ACC112 (cell line): ENCODE measurements around the gene GOLGA8G.
"Not testable (repeated sequence)": the region's sequence is repeated elsewhere in the genome, so short reads cannot be mapped to it uniquely, and the experiment has no call there.

Experiments
- H2AFZ ChIP-seq: fragments of 200-600 bp; sonication (generic); one replicate; pipeline ENCODE4 v1.6.0; 2017; ENCODE audit warnings: antibody characterized with exemption, low read length; ENCODE audit not compliant: unreplicated experiment
- H3K27ac ChIP-seq: fragments of 200-600 bp; sonication (generic); 2 replicates; pipeline ENCODE4 v1.5.1; 2014; ENCODE audit warnings: low read depth, mild to moderate bottlenecking, antibody characterized with exemption, low read length, moderate library complexity
- H3K27me3 ChIP-seq: fragments of 200-600 bp; sonication (generic); 2 replicates; pipeline ENCODE4 v1.6.1; 2014; ENCODE audit warnings: mild to moderate bottlenecking, antibody characterized with exemption, low read length, moderate library complexity, mixed read lengths; ENCODE audit not compliant: insufficient read depth
- H3K36me3 ChIP-seq: fragments of 200-600 bp; sonication (generic); 2 replicates; pipeline ENCODE4 v1.6.1; 2016; ENCODE audit warnings: mild to moderate bottlenecking, antibody characterized with exemption, low read length, moderate library complexity, mixed read lengths; ENCODE audit not compliant: insufficient read depth
- H3K4me1 ChIP-seq: fragments of 200-600 bp; sonication (generic); one replicate; pipeline ENCODE4 v1.6.1; 2016; ENCODE audit warnings: low read length, mixed read lengths; ENCODE audit not compliant: insufficient read depth, unreplicated experiment, control insufficient read depth
- H3K4me3 ChIP-seq: fragments of 200-600 bp; sonication (generic); 2 replicates; pipeline ENCODE4 v1.5.1; 2014; ENCODE audit warnings: mild to moderate bottlenecking, low read depth, low read length
- H3K79me2 ChIP-seq: fragments of 200-600 bp; sonication (generic); one replicate; pipeline ENCODE4 v1.6.0; 2016; ENCODE audit warnings: low read length; ENCODE audit not compliant: control insufficient read depth, unreplicated experiment, insufficient read depth

GOLGA8G gene, protein sequence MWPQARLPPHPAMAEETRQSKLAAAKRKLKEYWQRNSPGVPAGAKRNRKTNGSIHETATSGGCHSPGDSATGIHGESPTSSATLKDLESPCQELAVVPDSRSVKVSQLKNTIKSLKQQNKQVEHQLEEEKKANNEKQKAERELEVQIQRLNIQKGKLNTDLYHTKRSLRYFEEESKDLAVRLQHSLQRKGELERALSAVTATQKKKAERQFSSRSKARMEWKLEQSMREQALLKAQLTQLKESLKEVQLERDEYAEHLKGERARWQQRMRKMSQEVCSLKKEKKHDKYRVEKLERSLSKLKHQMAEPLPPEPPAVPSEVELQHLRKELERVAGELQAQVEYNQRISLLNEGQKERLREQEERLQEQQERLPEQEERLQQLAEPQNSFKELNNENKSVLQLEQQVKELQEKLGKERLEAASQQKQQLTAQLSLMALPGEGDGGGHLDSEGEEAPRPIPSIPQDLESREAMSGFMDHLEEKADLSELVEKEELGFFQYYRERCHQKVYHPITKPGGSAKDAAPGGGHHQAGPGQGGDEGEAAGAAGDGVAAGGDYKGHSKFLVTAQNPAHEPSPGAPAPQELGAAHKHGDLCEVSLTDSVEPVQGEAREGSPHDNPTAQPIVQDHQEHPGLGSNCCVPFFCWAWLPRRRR

DNA sequence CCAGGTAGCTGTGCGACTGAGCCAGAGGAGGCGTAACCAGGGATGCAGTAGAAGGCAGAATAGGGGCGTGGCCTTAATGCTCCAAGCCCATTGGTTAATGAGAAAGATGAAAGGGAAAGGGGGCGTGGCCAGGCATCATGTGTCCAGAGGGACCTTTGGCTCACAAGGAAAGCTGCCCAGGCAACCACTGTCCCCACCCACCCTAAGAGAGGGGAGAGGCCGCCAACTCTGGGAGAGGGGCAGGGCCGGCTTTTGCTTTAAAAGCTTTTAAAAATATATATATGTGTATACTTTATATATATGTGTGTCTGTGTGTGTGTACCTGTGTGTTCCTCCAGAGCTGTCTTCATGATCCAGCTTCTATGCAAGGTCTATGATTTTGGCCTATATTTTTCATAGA, at the start of gene GOLGA8G:
Gene GOLGA8G (minus strand): TSS at position 18 of the 400 bp plus-strand sequence. CDS start 62 bp downstream, outside the sequence.
- H2AFZ ChIP-seq, H3K4me1 ChIP-seq, H3K27ac ChIP-seq, H3K4me3 ChIP-seq, H3K27me3 ChIP-seq, H3K36me3 ChIP-seq, H3K79me2 ChIP-seq: not testable (repeated sequence)

DNA sequence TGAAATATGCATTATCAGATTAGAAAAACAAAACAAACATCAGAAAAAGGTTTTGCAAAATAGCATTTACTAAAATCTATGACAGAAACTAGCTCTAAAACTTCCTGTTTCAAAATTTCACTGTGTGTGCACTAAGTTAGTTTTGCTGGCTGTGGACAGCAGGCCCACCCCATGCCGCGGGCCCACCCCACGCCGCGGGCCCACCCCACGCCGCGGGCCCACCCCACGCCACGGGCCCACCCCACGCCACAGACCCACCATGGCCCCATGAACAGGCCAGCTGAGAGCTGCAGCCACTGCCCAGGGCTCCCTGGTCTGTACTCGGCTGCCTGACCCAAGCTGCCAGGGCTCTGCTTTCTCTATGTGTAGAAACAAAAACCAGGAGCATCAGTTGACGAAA, 40.6 kb upstream of the GOLGA8G start:
- H3K79me2 ChIP-seq, H3K27me3 ChIP-seq, H3K27ac ChIP-seq, H3K4me1 ChIP-seq, H3K36me3 ChIP-seq, H2AFZ ChIP-seq, H3K4me3 ChIP-seq: not testable (repeated sequence)

DNA sequence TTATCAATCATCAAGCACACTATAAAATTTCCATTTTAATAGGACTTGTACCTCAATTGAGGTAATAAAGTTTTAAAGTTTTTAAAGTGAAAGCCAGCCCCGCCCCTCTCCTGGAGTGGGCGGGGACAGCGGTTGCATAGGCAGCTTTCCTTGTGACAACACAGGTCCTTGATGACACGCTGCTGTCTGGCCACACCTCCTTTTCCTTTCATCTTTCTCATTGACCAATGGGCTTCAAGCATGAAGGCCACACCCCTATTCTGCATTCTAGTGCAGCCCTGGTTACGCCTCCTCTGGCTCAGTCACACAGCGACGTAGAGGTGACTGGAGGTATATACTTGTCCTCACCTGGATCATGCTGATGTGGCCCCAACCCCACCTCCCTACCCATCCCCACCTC, 20.5 kb upstream of the GOLGA8G start, which contains the start of gene GOLGA6L25:
Gene GOLGA6L25 (plus strand): TSS at position 301 of the 400 bp plus-strand sequence. CDS start 61 bp downstream, at position 362.
- H3K27me3 ChIP-seq, H3K27ac ChIP-seq, H3K79me2 ChIP-seq: not testable (repeated sequence)

DNA sequence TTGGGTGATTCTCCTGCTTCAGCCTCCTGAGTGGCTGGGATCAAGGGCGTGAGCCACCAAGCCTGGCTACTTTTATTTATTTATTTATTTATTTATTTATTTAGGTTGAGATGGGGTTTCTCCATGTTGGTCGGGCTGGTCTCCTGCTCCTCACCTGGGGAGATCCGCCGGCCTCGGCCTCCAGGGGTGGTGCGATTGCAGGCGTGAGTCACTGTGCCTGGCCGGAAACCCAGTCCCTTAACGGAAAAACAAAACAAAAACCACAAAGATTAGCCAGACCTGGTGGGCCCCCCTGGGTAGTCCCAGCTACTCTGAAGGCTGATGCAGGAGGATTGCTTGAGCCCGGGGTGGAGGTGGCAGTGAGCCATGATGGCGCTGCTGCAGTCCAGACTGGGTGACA, 17.6 kb downstream of the GOLGA8G start:
- not testable (repeated sequence) for H3K27me3 ChIP-seq

More for the DNA sequence above, 20.5 kb upstream of the GOLGA8G start, which contains the start of gene GOLGA6L25:
- H3K4me1 ChIP-seq, H3K4me3 ChIP-seq, H3K36me3 ChIP-seq, H2AFZ ChIP-seq: not testable (repeated sequence)

DNA sequence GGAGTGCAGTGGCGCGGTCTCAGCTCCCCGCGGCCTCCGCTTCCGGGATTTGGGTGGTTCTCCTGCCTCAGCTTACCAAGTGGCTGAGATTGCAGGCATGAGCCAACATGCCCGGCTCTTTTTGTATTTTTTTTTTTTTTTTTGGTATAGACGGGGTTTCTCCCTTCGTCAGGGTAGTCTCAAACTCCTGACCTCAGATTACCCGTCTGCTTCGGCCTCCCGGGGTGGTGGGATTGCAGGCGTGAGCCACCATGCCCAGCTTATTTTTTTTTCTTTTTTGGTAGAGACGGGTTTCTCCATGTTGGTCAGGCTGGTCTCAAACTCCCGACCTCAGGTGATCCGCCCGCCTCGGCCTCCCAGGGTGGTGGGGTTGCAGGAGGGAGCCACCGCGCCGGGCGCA, 18.6 kb downstream of the GOLGA8G start:
- H3K27ac ChIP-seq, H3K4me3 ChIP-seq, H3K79me2 ChIP-seq, H3K4me1 ChIP-seq, H3K27me3 ChIP-seq, H2AFZ ChIP-seq, H3K36me3 ChIP-seq: not testable (repeated sequence)

More for the DNA sequence above, 17.6 kb downstream of the GOLGA8G start:
- H2AFZ ChIP-seq, H3K27ac ChIP-seq, H3K4me1 ChIP-seq, H3K36me3 ChIP-seq, H3K79me2 ChIP-seq, H3K4me3 ChIP-seq: not testable (repeated sequence)

DNA sequence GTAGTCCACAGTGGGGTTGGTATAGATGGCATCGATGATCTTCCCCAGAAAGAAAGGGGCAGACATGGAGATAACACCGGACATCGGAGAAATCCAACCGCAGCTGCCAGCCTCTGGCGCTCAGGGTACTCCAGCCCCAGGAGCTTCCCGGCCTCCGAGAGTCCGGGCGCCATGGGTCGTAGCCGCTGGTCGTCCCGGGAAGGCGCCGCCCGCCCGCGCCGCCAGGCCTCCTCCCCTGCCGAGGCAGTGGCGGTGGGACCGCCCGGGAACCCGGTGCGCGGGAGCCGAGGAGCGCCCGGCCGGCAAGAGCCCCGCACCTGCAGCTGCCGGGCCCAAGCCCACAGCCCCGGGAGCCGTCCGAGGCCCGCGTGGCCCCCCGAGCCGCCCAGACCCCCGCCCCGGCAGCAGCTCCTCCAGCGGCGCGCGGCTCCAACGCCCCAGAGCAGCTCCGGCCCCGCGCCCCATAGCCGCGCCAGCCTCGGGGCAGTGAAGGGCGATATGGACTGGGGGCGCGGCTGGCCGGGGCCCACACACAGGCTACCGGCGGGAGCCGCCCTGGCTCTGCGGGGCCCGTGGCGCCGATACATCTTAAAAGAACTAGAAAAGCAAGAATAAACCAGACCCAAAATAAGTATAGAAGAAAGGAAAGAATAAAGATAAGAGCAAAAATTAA, 24.4 kb downstream of the GOLGA8G start:
- H3K27me3 ChIP-seq, H3K4me1 ChIP-seq, H3K4me3 ChIP-seq, H3K36me3 ChIP-seq, H3K79me2 ChIP-seq, H2AFZ ChIP-seq, H3K27ac ChIP-seq: not testable (repeated sequence)

DNA sequence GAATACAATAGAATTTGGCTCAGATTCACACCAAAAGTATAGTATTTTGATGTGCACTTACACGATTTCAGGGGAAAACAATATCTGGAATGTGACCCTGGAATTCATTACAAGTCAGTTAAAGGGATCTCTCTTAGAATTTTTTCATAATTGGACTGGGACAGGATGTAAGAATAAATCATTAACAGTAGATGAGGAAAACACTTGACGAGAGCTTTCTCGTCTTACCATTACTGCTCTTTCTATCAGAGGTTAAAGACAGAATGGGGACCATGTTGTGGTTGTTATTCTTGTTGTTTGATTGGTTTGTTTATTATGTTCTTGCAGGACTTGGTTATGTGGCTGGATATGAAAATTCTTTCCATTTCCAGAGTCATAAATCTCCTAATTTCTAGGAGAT, 51.4 kb downstream of the GOLGA8G start:
- H3K4me1 ChIP-seq, H3K36me3 ChIP-seq, H3K79me2 ChIP-seq, H3K27me3 ChIP-seq, H3K27ac ChIP-seq, H2AFZ ChIP-seq, H3K4me3 ChIP-seq: not testable (repeated sequence)
